ENCODE measurements around the gene NECTIN4.

Gene NECTIN4

DNA sequence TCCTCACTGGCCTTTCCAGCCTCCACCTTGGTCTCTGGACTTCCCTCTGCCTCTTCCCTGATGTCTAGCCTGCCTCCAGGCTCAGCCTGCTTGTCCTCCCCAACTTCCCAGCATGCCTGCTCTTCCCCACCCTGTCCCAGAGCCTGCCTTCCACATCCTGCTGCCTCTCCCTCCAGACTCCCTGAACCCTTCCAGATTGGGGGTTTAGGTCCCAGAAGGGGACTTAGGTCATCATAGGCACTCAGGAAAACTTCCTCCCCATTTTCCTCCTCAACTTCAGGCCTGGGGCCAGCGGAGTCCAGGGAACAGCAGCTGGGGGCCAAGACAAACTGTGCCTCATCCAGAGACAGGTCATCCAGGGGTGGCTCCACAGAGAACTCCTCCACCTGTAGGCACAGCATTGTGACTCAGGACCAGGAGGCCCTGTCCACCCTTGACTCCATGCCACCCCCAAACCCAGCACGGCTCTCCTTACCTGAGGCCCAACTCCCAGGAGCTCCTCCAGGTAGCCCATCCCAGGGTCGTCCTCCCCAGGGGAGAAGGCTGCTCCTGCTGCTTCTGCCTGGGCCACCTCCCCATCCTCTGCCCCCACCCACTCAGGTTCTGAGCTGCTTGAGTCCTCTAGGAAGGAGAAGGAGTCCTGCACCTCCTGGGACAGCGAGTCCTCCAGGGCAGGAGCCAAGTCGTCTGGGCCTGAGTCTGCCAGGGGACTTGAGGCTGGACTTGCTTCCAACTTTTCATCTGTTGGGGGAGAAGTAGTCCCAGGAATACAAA is 40.2 kb downstream of the NECTIN4 start:
- TF ChIP-seq, protein P1, sequence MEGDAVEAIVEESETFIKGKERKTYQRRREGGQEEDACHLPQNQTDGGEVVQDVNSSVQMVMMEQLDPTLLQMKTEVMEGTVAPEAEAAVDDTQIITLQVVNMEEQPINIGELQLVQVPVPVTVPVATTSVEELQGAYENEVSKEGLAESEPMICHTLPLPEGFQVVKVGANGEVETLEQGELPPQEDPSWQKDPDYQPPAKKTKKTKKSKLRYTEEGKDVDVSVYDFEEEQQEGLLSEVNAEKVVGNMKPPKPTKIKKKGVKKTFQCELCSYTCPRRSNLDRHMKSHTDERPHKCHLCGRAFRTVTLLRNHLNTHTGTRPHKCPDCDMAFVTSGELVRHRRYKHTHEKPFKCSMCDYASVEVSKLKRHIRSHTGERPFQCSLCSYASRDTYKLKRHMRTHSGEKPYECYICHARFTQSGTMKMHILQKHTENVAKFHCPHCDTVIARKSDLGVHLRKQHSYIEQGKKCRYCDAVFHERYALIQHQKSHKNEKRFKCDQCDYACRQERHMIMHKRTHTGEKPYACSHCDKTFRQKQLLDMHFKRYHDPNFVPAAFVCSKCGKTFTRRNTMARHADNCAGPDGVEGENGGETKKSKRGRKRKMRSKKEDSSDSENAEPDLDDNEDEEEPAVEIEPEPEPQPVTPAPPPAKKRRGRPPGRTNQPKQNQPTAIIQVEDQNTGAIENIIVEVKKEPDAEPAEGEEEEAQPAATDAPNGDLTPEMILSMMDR (IDR thresholded peaks at IDR 0.05; ENCODE audit: control insufficient read depth, insufficient read depth, low read depth, low read length, missing control alignments) = no peak
- H3K4me3 ChIP-seq (ENCODE audit: control insufficient read depth, low read depth, low read length) = no peak overlapping the region
- DNase-seq (ENCODE audit: low read depth) = no peak

DNA sequence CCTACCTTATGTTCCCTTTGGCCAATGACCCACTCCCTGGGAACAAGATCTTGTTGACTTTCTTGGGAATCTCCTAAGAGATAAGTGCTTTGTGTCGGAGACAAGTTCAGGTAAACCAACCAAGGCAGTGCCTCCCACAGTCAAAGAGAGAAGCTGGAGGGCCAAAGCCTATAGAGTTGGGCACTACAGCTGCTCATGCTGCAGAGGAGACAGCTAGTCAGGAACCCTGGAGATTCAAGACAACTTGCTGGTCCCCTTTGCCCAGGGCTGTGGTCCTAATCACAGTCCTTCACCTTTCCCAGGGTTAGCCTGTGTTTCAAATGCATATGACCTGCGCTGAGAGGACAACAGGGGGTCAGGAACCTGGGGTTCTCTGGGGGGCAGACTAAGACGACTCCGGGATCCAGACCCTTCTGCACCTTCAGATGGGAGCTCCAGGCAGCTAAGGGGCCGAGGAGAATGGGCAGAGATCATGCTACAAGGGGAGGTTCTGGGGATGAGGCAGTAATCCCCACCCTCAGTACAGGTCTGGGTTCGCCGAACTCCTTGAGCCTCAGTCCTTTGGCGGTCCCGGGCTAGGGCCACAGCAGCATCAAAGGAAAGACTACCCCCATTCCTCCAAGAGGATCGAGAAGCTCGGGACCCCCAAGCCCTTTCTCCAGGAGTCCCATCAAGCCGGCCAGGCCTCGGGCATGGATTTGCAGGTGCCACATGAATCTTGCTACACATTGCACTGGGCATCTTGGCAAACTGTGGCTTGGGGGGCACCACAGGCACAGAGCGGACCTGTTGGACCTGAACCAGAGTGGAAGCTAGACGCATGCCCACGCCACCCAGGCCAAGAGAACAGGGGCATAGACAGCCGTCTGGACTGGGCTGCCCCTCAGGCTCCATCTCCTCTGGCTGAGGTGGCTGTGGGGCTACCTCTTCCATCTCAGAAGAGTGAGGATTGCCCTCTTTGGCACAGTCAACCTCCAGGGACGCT is 41.6 kb downstream of the NECTIN4 start:
- TF ChIP-seq, protein P1 (IDR thresholded peaks at IDR 0.05; ENCODE audit: control insufficient read depth, insufficient read depth, low read depth, low read length, missing control alignments) = no peak
- H3K4me3 ChIP-seq (ENCODE audit: control insufficient read depth, low read depth, low read length) = no peak overlapping the region
- no peak for DNase-seq (ENCODE audit: low read depth)

- no peak for DNase-seq (ENCODE audit: low read depth)
- TF ChIP-seq, protein P1 (IDR thresholded peaks at IDR 0.05; ENCODE audit: control insufficient read depth, insufficient read depth, low read depth, low read length, missing control alignments) = no peak
- H3K4me3 ChIP-seq (ENCODE audit: control insufficient read depth, low read depth, low read length) = peak overlapping the region; percentile 96
Measured at GRCh38 chr1:161046605-161047228, 42.6 kb downstream of the NECTIN4 start.

- H3K4me3 ChIP-seq (ENCODE audit: control insufficient read depth, low read depth, low read length) = peak within 1 kb of the TSS; percentile 96
- TF ChIP-seq, protein P1 (IDR thresholded peaks at IDR 0.05; ENCODE audit: control insufficient read depth, insufficient read depth, low read depth, low read length, missing control alignments) = no peak
- DNase-seq (ENCODE audit: low read depth) = peak; percentile 78
Measured at GRCh38 chr1:161045736-161046604, 43.4 kb downstream of the NECTIN4 start, which contains the start of gene USF1. USF1 (minus strand) TSS chr1:161045977; CDS start chr1:161043275, 2,702 bp downstream.

- TF ChIP-seq, protein P1 (IDR thresholded peaks at IDR 0.05; ENCODE audit: control insufficient read depth, insufficient read depth, low read depth, low read length, missing control alignments) = no peak
- no peak for DNase-seq (ENCODE audit: low read depth)
- peak overlapping the region; percentile 96 for H3K4me3 ChIP-seq (ENCODE audit: control insufficient read depth, low read depth, low read length)
Measured at GRCh38 chr1:161044908-161045735, 44.2 kb downstream of the NECTIN4 start.
